H9 (cell line): ENCODE data around the gene CCNY. TPM values are rescaled to one million over a fixed set of nuclear protein-coding genes. Genes with fewer than 3 reads are reported as not detected.
A peak's percentile ranks its signal among the peaks of the same experiment; 100 is the strongest.

ENCODE experiments used
- DNase-seq: peaks from one replicate; pipeline ENCODE4 v3.0.0-alpha.2; 2017
- H2AFZ ChIP-seq: one replicate; pipeline ENCODE4 v1.6.1; 2013; ENCODE audit warnings: mild to moderate bottlenecking, low read length, control low read depth, moderate library complexity
- H2AK5ac ChIP-seq: 2 replicates; pipeline ENCODE4 v1.6.1; 2013; ENCODE audit warnings: low read length, control low read depth, mixed read lengths; ENCODE audit not compliant: insufficient read length
- H2BK120ac ChIP-seq: one replicate; pipeline ENCODE4 v1.6.1; 2013; ENCODE audit warnings: low read depth, mild to moderate bottlenecking, low read length, control low read depth, inconsistent platforms; ENCODE audit not compliant: poor library complexity, severe bottlenecking
- H2BK12ac ChIP-seq: 2 replicates; pipeline ENCODE4 v1.6.1; 2013; ENCODE audit warnings: low read length, control low read depth, mixed read lengths, low read depth; ENCODE audit not compliant: insufficient read length
- H2BK15ac ChIP-seq: 2 replicates; pipeline ENCODE4 v1.6.1; 2013; ENCODE audit warnings: low read depth, low read length, control low read depth
- H2BK20ac ChIP-seq: one replicate; pipeline ENCODE4 v1.6.1; 2013; ENCODE audit warnings: low read depth, mild to moderate bottlenecking, low read length, control low read depth, inconsistent platforms; ENCODE audit not compliant: poor library complexity, severe bottlenecking
- H2BK5ac ChIP-seq: 2 replicates; pipeline ENCODE4 v1.6.1; 2013; ENCODE audit warnings: low read length, control low read depth, mixed read lengths; ENCODE audit not compliant: insufficient read length
- H3K14ac ChIP-seq: 2 replicates; pipeline ENCODE4 v1.6.1; 2013; ENCODE audit warnings: low read length, control low read depth; ENCODE audit not compliant: insufficient read depth
- H3K18ac ChIP-seq: 2 replicates; pipeline ENCODE4 v1.6.1; 2013; ENCODE audit warnings: low read depth, mild to moderate bottlenecking, mixed read lengths, low read length, control low read depth; ENCODE audit not compliant: insufficient read length
- H3K23ac ChIP-seq: 2 replicates; pipeline ENCODE4 v1.6.1; 2013; ENCODE audit warnings: low read length, control low read depth, mixed read lengths, low read depth; ENCODE audit not compliant: insufficient read length
- H3K23me2 ChIP-seq: 2 replicates; pipeline ENCODE4 v1.6.1; 2013; ENCODE audit warnings: low read depth, mild to moderate bottlenecking, mixed read lengths, low read length, control low read depth; ENCODE audit not compliant: insufficient read length, poor library complexity, severe bottlenecking
- H3K27ac ChIP-seq: 2 replicates; pipeline ENCODE4 v1.5.1; 2013; ENCODE audit warnings: low read length, control low read depth, mixed read lengths, low read depth; ENCODE audit not compliant: insufficient read length
- H3K27me3 ChIP-seq: 2 replicates; pipeline ENCODE4 v1.6.1; 2013; ENCODE audit warnings: low read length, control low read depth, inconsistent platforms; ENCODE audit not compliant: insufficient read depth
- H3K4ac ChIP-seq: 2 replicates; pipeline ENCODE4 v1.6.1; 2013; ENCODE audit warnings: low read depth, mild to moderate bottlenecking, control low read depth, inconsistent platforms, low read length, moderate library complexity
- H3K4me1 ChIP-seq: 2 replicates; pipeline ENCODE4 v1.6.1; 2013; ENCODE audit warnings: low read length, control low read depth, inconsistent platforms; ENCODE audit not compliant: insufficient read depth
- H3K4me2 ChIP-seq: 2 replicates; pipeline ENCODE4 v1.6.1; 2013; ENCODE audit warnings: low read length, control low read depth, mixed read lengths; ENCODE audit not compliant: insufficient read length, insufficient read depth
- H3K56ac ChIP-seq: 2 replicates; pipeline ENCODE4 v1.6.1; 2013; ENCODE audit warnings: low read depth, mild to moderate bottlenecking, mixed read lengths, low read length, control low read depth; ENCODE audit not compliant: insufficient read length
- H3K79me1 ChIP-seq: 2 replicates; pipeline ENCODE4 v1.6.1; 2013; ENCODE audit warnings: low read depth, mild to moderate bottlenecking, moderate library complexity, low read length, control low read depth, inconsistent platforms; ENCODE audit not compliant: insufficient read depth, poor library complexity, severe bottlenecking
- H3K79me2 ChIP-seq: 2 replicates; pipeline ENCODE4 v1.6.1; 2013; ENCODE audit warnings: low read length, control low read depth, inconsistent platforms; ENCODE audit not compliant: insufficient read depth
- H3K9ac ChIP-seq: 2 replicates; pipeline ENCODE4 v1.6.1; 2013; ENCODE audit warnings: low read length, control low read depth, mixed read lengths; ENCODE audit not compliant: insufficient read length; ENCODE audit errors: extremely low read depth
- H3K9me3 ChIP-seq: one replicate; pipeline ENCODE4 v1.6.1; 2013; ENCODE audit warnings: low read depth, low read length, inconsistent platforms; ENCODE audit not compliant: control insufficient read depth
- H3T11ph ChIP-seq: one replicate; pipeline ENCODE4 v1.6.1; 2013; ENCODE audit warnings: mild to moderate bottlenecking, low read length, control low read depth, inconsistent platforms
- H4K20me1 ChIP-seq: one replicate; pipeline ENCODE4 v1.6.1; 2013; ENCODE audit not compliant: control insufficient read depth, insufficient read length, insufficient read depth
- H4K5ac ChIP-seq: 2 replicates; pipeline ENCODE4 v1.6.1; 2013; ENCODE audit warnings: low read depth, mild to moderate bottlenecking, mixed read lengths, low read length, control low read depth; ENCODE audit not compliant: insufficient read length
- H4K8ac ChIP-seq: replicated peaks from 2 replicates; pipeline ENCODE4 v1.6.1; 2013; ENCODE audit warnings: low read length, control low read depth, mixed read lengths, low read depth; ENCODE audit not compliant: insufficient read length
- H4K91ac ChIP-seq: 2 replicates; pipeline ENCODE4 v1.6.1; 2013; ENCODE audit warnings: low read depth, mild to moderate bottlenecking, moderate library complexity, mixed read lengths, low read length, control low read depth; ENCODE audit not compliant: insufficient read length
- H3K27ac Mint-ChIP-seq, 3 experiments: 2 replicates in 2 of 3; 3 replicates in 1 of 3; pipeline ENCODE4 v1.8.0; 2020 to 2021; ENCODE audit warnings: mixed read lengths in 3 of 3, mild to moderate bottlenecking in 1 of 3, moderate library complexity in 1 of 3
- H3K27me3 Mint-ChIP-seq: 2 replicates; pipeline ENCODE4 v1.8.0; 2021; ENCODE audit warnings: low read depth, mild to moderate bottlenecking, moderate library complexity, mixed read lengths
- H3K36me3 Mint-ChIP-seq, 3 experiments: 2 replicates in 2 of 3; 3 replicates in 1 of 3; pipeline ENCODE4 v1.8.0; 2020 to 2021; ENCODE audit warnings: low read depth in 3 of 3, mixed read lengths in 3 of 3; ENCODE audit not compliant: insufficient read depth in 1 of 3
- H3K4me1 Mint-ChIP-seq, 2 experiments: 2 replicates each; pipeline ENCODE4 v1.8.0; 2020; ENCODE audit warnings: mixed read lengths in 2 of 2
- H3K4me3 Mint-ChIP-seq, 2 experiments: 2 replicates in 1 of 2; 3 replicates in 1 of 2; pipeline ENCODE4 v1.8.0; 2020 to 2021; ENCODE audit warnings: mild to moderate bottlenecking in 2 of 2, mixed read lengths in 2 of 2, moderate library complexity in 1 of 2
- H3K9me3 Mint-ChIP-seq, 2 experiments: 2 replicates in 1 of 2; 3 replicates in 1 of 2; pipeline ENCODE4 v1.8.0; 2020; ENCODE audit warnings: mild to moderate bottlenecking in 2 of 2, mixed read lengths in 2 of 2, moderate library complexity in 1 of 2
- WGBS: extraction: QIAGEN DNeasy Blood & Tissue Kit; methylation state at CpG from one replicate; pipeline ENCODE4 v1.1.7; 2013; ENCODE audit warnings: missing lambda C conversion rate, low lambda C conversion rate, mixed read lengths; ENCODE audit not compliant: insufficient read length; ENCODE audit errors: extremely low coverage; 5-methylcytosine and 5-hydroxymethylcytosine counted together
- total RNA-seq: library from RNA; stranded (reverse); gene quantifications from 2 replicates; pipeline ENCODE4 v1.2.1, GENCODE V29; 2021
- TF ChIP-seq, protein P1 (sequence below): fragments of 200-600 bp; sonication (generic); conservative IDR thresholded peaks from 3 replicates; pipeline ENCODE4 v1.8.0; 2021; ENCODE audit warnings: antibody characterized with exemption, mild to moderate bottlenecking

The CCNY gene
- total RNA-seq, 1 experiment from 2014 or later: 62.1 TPM

DNA sequence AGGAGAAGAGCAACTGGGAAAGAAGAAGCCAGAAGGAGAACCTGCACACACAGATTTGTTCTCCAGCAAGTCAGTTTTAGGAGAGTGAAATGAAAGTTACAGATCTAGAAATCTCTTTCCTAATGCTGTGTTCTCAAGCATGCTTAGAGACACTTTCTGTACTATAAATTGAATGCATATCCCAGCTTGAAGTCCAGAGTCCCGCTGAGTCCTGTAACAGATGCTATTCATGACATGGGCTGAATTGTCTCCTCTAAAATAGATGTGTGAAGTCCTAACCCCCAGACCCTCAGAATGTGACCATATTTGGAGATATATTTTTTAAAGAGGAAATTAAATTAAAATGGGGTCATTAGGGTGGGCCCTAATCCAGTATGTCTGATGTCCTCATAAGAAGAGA lies 222.0 kb downstream of the CCNY start:
- Histone ChIP-seq H3K4ac (no peak overlapping the region), H3T11ph (no peak overlapping the region), H3K79me2 (no peaks in the 10 kb centered on the region), H3K56ac (no peak overlapping the region), H2BK15ac (no peak overlapping the region), H3K23me2 (no peaks in the 10 kb centered on the region), H3K9me3 (no peaks in the 10 kb centered on the region), H2AFZ (no peak overlapping the region), H2BK5ac (no peak overlapping the region), H3K27me3 (no peaks in the 10 kb centered on the region), H3K79me1 (no peaks in the 10 kb centered on the region), H4K91ac (no peak overlapping the region), H2BK12ac (no peak overlapping the region), H3K9ac (no peak overlapping the region), H3K23ac (no peak overlapping the region), H2AK5ac (no peak overlapping the region), H4K8ac (no peak overlapping the region), H3K18ac (no peak overlapping the region), H2BK20ac (no peak overlapping the region), H3K14ac (no peak overlapping the region), H4K5ac (no peak overlapping the region), H4K20me1 (no peaks in the 10 kb centered on the region), H3K4me2 (no peak overlapping the region), H3K27ac (no peak overlapping the region), H2BK120ac (no peak overlapping the region), H3K4me1 (no peaks in the 10 kb centered on the region)
- peaks cover 1 to 4% (median 2%) of the 10 kb centered on the region in 3 experiments; a peak in 6 of 7 replicates for H3K36me3 Mint-ChIP-seq
- no peaks in the 10 kb centered on the region for H3K27me3 Mint-ChIP-seq
- peak overlapping the region in 1 of 3 experiments; percentile 32; a peak in 1 of 7 replicates for H3K27ac Mint-ChIP-seq
- WGBS: no CpG with 5 or more reads among the region's 1 CpG
- TF ChIP-seq, protein P1, sequence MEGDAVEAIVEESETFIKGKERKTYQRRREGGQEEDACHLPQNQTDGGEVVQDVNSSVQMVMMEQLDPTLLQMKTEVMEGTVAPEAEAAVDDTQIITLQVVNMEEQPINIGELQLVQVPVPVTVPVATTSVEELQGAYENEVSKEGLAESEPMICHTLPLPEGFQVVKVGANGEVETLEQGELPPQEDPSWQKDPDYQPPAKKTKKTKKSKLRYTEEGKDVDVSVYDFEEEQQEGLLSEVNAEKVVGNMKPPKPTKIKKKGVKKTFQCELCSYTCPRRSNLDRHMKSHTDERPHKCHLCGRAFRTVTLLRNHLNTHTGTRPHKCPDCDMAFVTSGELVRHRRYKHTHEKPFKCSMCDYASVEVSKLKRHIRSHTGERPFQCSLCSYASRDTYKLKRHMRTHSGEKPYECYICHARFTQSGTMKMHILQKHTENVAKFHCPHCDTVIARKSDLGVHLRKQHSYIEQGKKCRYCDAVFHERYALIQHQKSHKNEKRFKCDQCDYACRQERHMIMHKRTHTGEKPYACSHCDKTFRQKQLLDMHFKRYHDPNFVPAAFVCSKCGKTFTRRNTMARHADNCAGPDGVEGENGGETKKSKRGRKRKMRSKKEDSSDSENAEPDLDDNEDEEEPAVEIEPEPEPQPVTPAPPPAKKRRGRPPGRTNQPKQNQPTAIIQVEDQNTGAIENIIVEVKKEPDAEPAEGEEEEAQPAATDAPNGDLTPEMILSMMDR: no peak
- H3K4me3 Mint-ChIP-seq: no peak overlapping the region
- DNase-seq: no peak
- peaks cover 6 to 12% of the 10 kb centered on the region in 2 experiments for H3K4me1 Mint-ChIP-seq
- no peaks in the 10 kb centered on the region for H3K9me3 Mint-ChIP-seq
